Neural progenitor cell (in vitro differentiated cells): ENCODE results near the gene PARVA.

Experiments used
- EZH2 ChIP-seq: fragments of 200-600 bp; sonication (generic); IDR thresholded peaks from 2 replicates; pipeline ENCODE4 v1.6.1; 2017; ENCODE audit warnings: antibody characterized with exemption, mild to moderate bottlenecking, moderate library complexity
- EZH2phosphoT487 ChIP-seq: fragments of 200-600 bp; sonication (generic); IDR thresholded peaks from 2 replicates; pipeline ENCODE4 v1.6.1; 2017; ENCODE audit warnings: antibody characterized with exemption
- TF ChIP-seq, protein P1 (sequence below): fragments of 200-600 bp; sonication (generic); IDR thresholded peaks from 2 replicates; pipeline ENCODE4 v1.5.1; 2017; ENCODE audit warnings: antibody characterized with exemption, mild to moderate bottlenecking

GRCh38 chr11:12421386-12421785 lies 44.0 kb downstream of the PARVA start:
- TF ChIP-seq, protein P1, sequence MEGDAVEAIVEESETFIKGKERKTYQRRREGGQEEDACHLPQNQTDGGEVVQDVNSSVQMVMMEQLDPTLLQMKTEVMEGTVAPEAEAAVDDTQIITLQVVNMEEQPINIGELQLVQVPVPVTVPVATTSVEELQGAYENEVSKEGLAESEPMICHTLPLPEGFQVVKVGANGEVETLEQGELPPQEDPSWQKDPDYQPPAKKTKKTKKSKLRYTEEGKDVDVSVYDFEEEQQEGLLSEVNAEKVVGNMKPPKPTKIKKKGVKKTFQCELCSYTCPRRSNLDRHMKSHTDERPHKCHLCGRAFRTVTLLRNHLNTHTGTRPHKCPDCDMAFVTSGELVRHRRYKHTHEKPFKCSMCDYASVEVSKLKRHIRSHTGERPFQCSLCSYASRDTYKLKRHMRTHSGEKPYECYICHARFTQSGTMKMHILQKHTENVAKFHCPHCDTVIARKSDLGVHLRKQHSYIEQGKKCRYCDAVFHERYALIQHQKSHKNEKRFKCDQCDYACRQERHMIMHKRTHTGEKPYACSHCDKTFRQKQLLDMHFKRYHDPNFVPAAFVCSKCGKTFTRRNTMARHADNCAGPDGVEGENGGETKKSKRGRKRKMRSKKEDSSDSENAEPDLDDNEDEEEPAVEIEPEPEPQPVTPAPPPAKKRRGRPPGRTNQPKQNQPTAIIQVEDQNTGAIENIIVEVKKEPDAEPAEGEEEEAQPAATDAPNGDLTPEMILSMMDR: no peak
- TF ChIP-seq EZH2phosphoT487: no peak
- TF ChIP-seq EZH2: no peak
